GM12878 (cell line): ENCODE measurements around the gene KIF25. TPM values are rescaled to one million over a fixed set of nuclear protein-coding genes. Genes with fewer than 3 reads are reported as not detected.

Source experiments
- ATAC-seq: fragments of 200-7000 bp; cut with Tn5 transposase; 3 replicates; pipeline ENCODE4 v1.9.1; 2020; ENCODE audit warnings: mild to moderate bottlenecking, moderate library complexity
- BruUV-seq: library from RNA; stranded (reverse); fragments of 400-500 nt; replicated peaks from 2 replicates; lab custom pipeline; 2021; lab: Mats Ljungman, UMichigan
- CTCF ChIA-PET: fragments of 300-600 bp; sonication (Branson Sonifier 250); formaldehyde crosslinking; extraction: SDS; loops from one replicate; lab custom pipeline; 2021; ENCODE audit warnings: inconsistent platforms; lab: Yijun Ruan, JAX
- POLR2A ChIA-PET: fragments of 350-600 bp; formaldehyde crosslinking; extraction: SDS; loops from one replicate; lab custom pipeline; 2021; ENCODE audit warnings: inconsistent platforms; lab: Charles Lee
- RAD21 ChIA-PET: fragments of 300-600 bp; sonication (Branson Sonifier 250); formaldehyde crosslinking; loops from one replicate; lab custom pipeline; 2023; ENCODE audit warnings: antibody characterized with exemption; ENCODE audit not compliant: unreplicated experiment; lab: Charles Lee
- SMC1A ChIA-PET: fragments of 300-600 bp; sonication (Branson Sonifier 250); formaldehyde crosslinking; loops from one replicate; lab custom pipeline; 2023; ENCODE audit not compliant: unreplicated experiment, uncharacterized antibody; lab: Charles Lee
- DNase-seq: peaks from one replicate; pipeline ENCODE4 v3.0.0-alpha.2; 2011; ENCODE audit warnings: low read depth, low spot score
- FAIRE-seq: peaks from 3 replicates; lab custom pipeline; 2011; peaks lifted over from hg19 to GRCh38; lab: Jason Lieb, UNC
- H2AFZ ChIP-seq: 2 replicates; pipeline ENCODE4 v1.6.0; 2011; ENCODE audit warnings: low read depth, low read length, control low read depth; ENCODE audit not compliant: control insufficient read depth
- H3K27ac ChIP-seq: 2 replicates; pipeline ENCODE4 v1.5.1; 2011; ENCODE audit warnings: control low read depth; ENCODE audit not compliant: control insufficient read depth, insufficient read depth
- H3K27me3 ChIP-seq, 2 experiments: replicated peaks in 1 of 2; 2 replicates each; pipeline versions ENCODE4 v1.6.0 to v1.6.1; 2011; ENCODE audit warnings: low read length in 1 of 2; ENCODE audit not compliant: control insufficient read depth in 2 of 2, insufficient read depth in 2 of 2
- H3K36me3 ChIP-seq, 2 experiments: 2 replicates each; pipeline ENCODE4 v1.5.1; 2011; ENCODE audit warnings: low read length in 1 of 2; ENCODE audit not compliant: control insufficient read depth in 2 of 2, insufficient read depth in 2 of 2
- H3K4me1 ChIP-seq: 2 replicates; pipeline ENCODE4 v1.6.1; 2011; ENCODE audit warnings: mild to moderate bottlenecking, low read length, moderate library complexity, mixed read lengths; ENCODE audit not compliant: control insufficient read depth, insufficient read depth
- H3K4me2 ChIP-seq: 2 replicates; pipeline ENCODE4 v1.6.0; 2011; ENCODE audit warnings: control low read depth; ENCODE audit not compliant: control insufficient read depth, insufficient read depth
- H3K4me3 ChIP-seq: fragments of 200-600 bp; sonication (generic); 2 replicates; pipeline ENCODE4 v1.5.1; 2016
- H3K79me2 ChIP-seq: 2 replicates; pipeline ENCODE4 v1.6.0; 2011; ENCODE audit warnings: low read length; ENCODE audit not compliant: control insufficient read depth, insufficient read depth
- H3K9ac ChIP-seq: 2 replicates; pipeline ENCODE4 v1.8.0; 2011; ENCODE audit warnings: low read length, control low read depth, mixed read lengths; ENCODE audit not compliant: control insufficient read depth, insufficient read depth
- H3K9me3 ChIP-seq: replicated peaks from 3 replicates; pipeline ENCODE4 v1.5.1; 2011; ENCODE audit warnings: mild to moderate bottlenecking, low read length; ENCODE audit not compliant: control insufficient read depth, insufficient read depth
- H4K20me1 ChIP-seq: 2 replicates; pipeline ENCODE4 v1.6.0; 2011; ENCODE audit not compliant: control insufficient read depth, insufficient read depth
- BCL11A ChIP-seq: IDR thresholded peaks from 2 replicates; pipeline ENCODE4 v1.6.1; 2011; ENCODE audit warnings: low read depth, low read length
- BHLHE40 ChIP-seq, 2 experiments: fragments of 450-650 bp in 1 of 2; IDR thresholded peaks; 2 replicates each; pipeline ENCODE4 v1.6.1; 2011 to 2017; ENCODE audit warnings: low read depth in 2 of 2, borderline replicate concordance in 1 of 2, improper control_type of control experiment in 1 of 2, low read length in 1 of 2, mild to moderate bottlenecking in 1 of 2
- DPF2 ChIP-seq: fragments of 450-650 bp; IDR thresholded peaks from 2 replicates; pipeline ENCODE4 v1.6.1; 2017; ENCODE audit warnings: mild to moderate bottlenecking
- E2F8 ChIP-seq: fragments of 450-650 bp; IDR thresholded peaks from 2 replicates; pipeline ENCODE4 v1.6.1; 2018; ENCODE audit warnings: mild to moderate bottlenecking, low read depth, moderate library complexity; ENCODE audit not compliant: partially characterized antibody
- FOXM1 ChIP-seq: IDR thresholded peaks from 2 replicates; pipeline ENCODE4 v1.6.1; 2012; ENCODE audit warnings: low read depth, mild to moderate bottlenecking, inconsistent platforms, low read length, moderate library complexity
- IKZF2 ChIP-seq, 2 experiments: fragments of 450-650 bp; IDR thresholded peaks; 2 replicates each; pipeline ENCODE4 v1.6.1; 2017; ENCODE audit warnings: mild to moderate bottlenecking in 2 of 2, moderate library complexity in 2 of 2
- NR2F1 ChIP-seq: fragments of 450-650 bp; conservative IDR thresholded peaks from 2 replicates; pipeline ENCODE4 v1.6.1; 2017; ENCODE audit warnings: mild to moderate bottlenecking
- PAX8 ChIP-seq: fragments of 450-650 bp; IDR thresholded peaks from 2 replicates; pipeline ENCODE4 v1.6.1; 2017; ENCODE audit warnings: mild to moderate bottlenecking, moderate library complexity
- SRF ChIP-seq, 2 experiments: IDR thresholded peaks; 2 replicates each; pipeline ENCODE4 v1.6.1; 2011; ENCODE audit warnings: low read depth in 2 of 2, low read length in 2 of 2, mild to moderate bottlenecking in 1 of 2, moderate library complexity in 1 of 2
- TCF3 ChIP-seq: IDR thresholded peaks from 2 replicates; pipeline ENCODE4 v1.6.1; 2012; ENCODE audit warnings: low read depth, mild to moderate bottlenecking, low read length, borderline replicate concordance; ENCODE audit not compliant: insufficient read depth
- ZBTB11 ChIP-seq: fragments of 450-650 bp; formaldehyde crosslinking; IDR thresholded peaks from 2 replicates; pipeline ENCODE4 v1.5.0; 2022; ENCODE audit warnings: mild to moderate bottlenecking, missing genetic modification characterization
- WGBS: methylation state at CpG from one replicate; pipeline ENCODE4 v1.1.6; 2016; ENCODE audit warnings: low lambda C conversion rate; ENCODE audit not compliant: insufficient replicate concordance, insufficient coverage; ENCODE audit errors: missing lambda C conversion rate; 5-methylcytosine and 5-hydroxymethylcytosine counted together
- in situ Hi-C: fragments of 300-500 bp; cut with MboI; formaldehyde crosslinking; loops from 9 replicates; pipeline ENCODE4 v1.14.3; 2018; ENCODE audit warnings: mixed read lengths
- intact Hi-C: fragments of 100-400 bp; cut with micrococcal nuclease; formaldehyde crosslinking; loops from one replicate; pipeline ENCODE4 v1.14.2; 2022; ENCODE audit not compliant: unreplicated experiment
- polyA plus RNA-seq, 11 experiments: library from polyadenylated mRNA; depleted of rRNA in 4 of 11; unstranded in 6 of 11; stranded (reverse) in 5 of 11; fragments of >200 nt; fragmentation: Nextera tagmentation in 4 of 11; fragmentation: Illumina TruSeq in 1 of 11; extraction: Ambion mirVana in 4 of 11; extraction: Trizol in 1 of 11; gene quantifications; 1 replicate in 1 of 11; 2 replicates in 10 of 11; pipeline versions ENCODE4 v1.2.1 to v1.2.3, GENCODE V29; 2011 to 2016; ENCODE audit warnings: inconsistent platforms in 2 of 11, missing spikeins in 2 of 11, low read depth in 1 of 11
- total RNA-seq, 4 experiments: library from RNA; depleted of rRNA in 3 of 4; stranded (reverse); fragments of >200 nt in 3 of 4; fragmentation: Illumina TruSeq in 1 of 4; extraction: Trizol in 1 of 4; gene quantifications; 2 replicates each; pipeline versions ENCODE4 v1.2.1 to v1.2.3, GENCODE V29; 2013 to 2021
- TF ChIP-seq, protein P1 (sequence below): fragments of 450-650 bp; IDR thresholded peaks from 2 replicates; pipeline ENCODE4 v1.6.1; 2017; ENCODE audit warnings: mild to moderate bottlenecking
- TF ChIP-seq, protein P2 (sequence below): fragments of 450-650 bp; IDR thresholded peaks from 2 replicates; pipeline ENCODE4 v1.6.1; 2017; ENCODE audit warnings: mild to moderate bottlenecking, moderate library complexity

The KIF25 gene
- total and polyA plus RNA-seq, 10 of the 15 experiments (the other 5 are each of a cell fraction or from before 2014, with no cell fraction given) = not detected

- 54% methylated on average over 10 of the region's 10 CpGs for whole genome bisulfite sequencing
- H3K9me3 ChIP-seq = no peaks in the 10 kb centered on the region
- no TSS peak for BruUV-seq
- no peak overlapping the region for H3K4me3 ChIP-seq
- intact Hi-C loops (no loop called here), in situ Hi-C loops (no loop called here)
- no peak overlapping the region for H3K4me2 ChIP-seq
- ChIA-PET RAD21 (no interaction called here), CTCF (no interaction called here), SMC1A (no interaction called here), POLR2A (no interaction called here)
- no peaks in the 10 kb centered on the region for H3K27me3 ChIP-seq
- H2AFZ ChIP-seq = no peak overlapping the region
- no peak overlapping the region for H3K27ac ChIP-seq
- no peak for ATAC-seq
- FAIRE-seq = no peak
- no peaks in the 10 kb centered on the region for H3K79me2 ChIP-seq
- no peak for DNase-seq
- no peaks in the 10 kb centered on the region for H3K4me1 ChIP-seq
- no peaks in the 10 kb centered on the region for H3K36me3 ChIP-seq
- H4K20me1 ChIP-seq = no peaks in the 10 kb centered on the region
- no peak overlapping the region for H3K9ac ChIP-seq
- TF ChIP-seq SRF (IDR thresholded peaks at IDR 0.05; ENCODE audit: low read depth in 2 of 2, low read length in 2 of 2) (no peak), E2F8 (no peak), BHLHE40 (IDR thresholded peaks at IDR 0.05; ENCODE audit: borderline replicate concordance in 1 of 2, low read depth in 2 of 2, low read length in 1 of 2) (no peak), FOXM1 (no peak), NR2F1 (no peak), PAX8 (no peak), ZBTB11 (CRISPR knock-in tag) (no peak), IKZF2 (IDR thresholded peaks at IDR 0.05) (no peak), BCL11A (no peak), DPF2 (no peak), TCF3 (no peak)
- TF ChIP-seq, protein P1, sequence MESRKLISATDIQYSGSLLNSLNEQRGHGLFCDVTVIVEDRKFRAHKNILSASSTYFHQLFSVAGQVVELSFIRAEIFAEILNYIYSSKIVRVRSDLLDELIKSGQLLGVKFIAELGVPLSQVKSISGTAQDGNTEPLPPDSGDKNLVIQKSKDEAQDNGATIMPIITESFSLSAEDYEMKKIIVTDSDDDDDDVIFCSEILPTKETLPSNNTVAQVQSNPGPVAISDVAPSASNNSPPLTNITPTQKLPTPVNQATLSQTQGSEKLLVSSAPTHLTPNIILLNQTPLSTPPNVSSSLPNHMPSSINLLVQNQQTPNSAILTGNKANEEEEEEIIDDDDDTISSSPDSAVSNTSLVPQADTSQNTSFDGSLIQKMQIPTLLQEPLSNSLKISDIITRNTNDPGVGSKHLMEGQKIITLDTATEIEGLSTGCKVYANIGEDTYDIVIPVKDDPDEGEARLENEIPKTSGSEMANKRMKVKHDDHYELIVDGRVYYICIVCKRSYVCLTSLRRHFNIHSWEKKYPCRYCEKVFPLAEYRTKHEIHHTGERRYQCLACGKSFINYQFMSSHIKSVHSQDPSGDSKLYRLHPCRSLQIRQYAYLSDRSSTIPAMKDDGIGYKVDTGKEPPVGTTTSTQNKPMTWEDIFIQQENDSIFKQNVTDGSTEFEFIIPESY = no peak
- TF ChIP-seq, protein P2, sequence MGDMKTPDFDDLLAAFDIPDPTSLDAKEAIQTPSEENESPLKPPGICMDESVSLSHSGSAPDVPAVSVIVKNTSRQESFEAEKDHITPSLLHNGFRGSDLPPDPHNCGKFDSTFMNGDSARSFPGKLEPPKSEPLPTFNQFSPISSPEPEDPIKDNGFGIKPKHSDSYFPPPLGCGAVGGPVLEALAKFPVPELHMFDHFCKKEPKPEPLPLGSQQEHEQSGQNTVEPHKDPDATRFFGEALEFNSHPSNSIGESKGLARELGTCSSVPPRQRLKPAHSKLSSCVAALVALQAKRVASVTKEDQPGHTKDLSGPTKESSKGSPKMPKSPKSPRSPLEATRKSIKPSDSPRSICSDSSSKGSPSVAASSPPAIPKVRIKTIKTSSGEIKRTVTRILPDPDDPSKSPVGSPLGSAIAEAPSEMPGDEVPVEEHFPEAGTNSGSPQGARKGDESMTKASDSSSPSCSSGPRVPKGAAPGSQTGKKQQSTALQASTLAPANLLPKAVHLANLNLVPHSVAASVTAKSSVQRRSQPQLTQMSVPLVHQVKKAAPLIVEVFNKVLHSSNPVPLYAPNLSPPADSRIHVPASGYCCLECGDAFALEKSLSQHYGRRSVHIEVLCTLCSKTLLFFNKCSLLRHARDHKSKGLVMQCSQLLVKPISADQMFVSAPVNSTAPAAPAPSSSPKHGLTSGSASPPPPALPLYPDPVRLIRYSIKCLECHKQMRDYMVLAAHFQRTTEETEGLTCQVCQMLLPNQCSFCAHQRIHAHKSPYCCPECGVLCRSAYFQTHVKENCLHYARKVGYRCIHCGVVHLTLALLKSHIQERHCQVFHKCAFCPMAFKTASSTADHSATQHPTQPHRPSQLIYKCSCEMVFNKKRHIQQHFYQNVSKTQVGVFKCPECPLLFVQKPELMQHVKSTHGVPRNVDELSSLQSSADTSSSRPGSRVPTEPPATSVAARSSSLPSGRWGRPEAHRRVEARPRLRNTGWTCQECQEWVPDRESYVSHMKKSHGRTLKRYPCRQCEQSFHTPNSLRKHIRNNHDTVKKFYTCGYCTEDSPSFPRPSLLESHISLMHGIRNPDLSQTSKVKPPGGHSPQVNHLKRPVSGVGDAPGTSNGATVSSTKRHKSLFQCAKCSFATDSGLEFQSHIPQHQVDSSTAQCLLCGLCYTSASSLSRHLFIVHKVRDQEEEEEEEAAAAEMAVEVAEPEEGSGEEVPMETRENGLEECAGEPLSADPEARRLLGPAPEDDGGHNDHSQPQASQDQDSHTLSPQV = no peak
These were observed 89.1 kb downstream of the KIF25 start for GRCh38 chr6:168086616-168087015.
